Measurements from ENCODE around the gene ANTKMT. TPM values are rescaled to one million over a fixed set of nuclear protein-coding genes. Genes with fewer than 3 reads are reported as not detected.

The ANTKMT gene
- total RNA-seq, 1 experiment from 2014 or later: 29.8 TPM

- Histone ChIP-seq H3K27me3 (ENCODE audit: control insufficient read depth, insufficient read depth, low read length) (no peaks in the 10 kb centered on the region), H3K36me3 (replicated peaks; ENCODE audit: control insufficient read depth, insufficient read depth, low read length) (peaks cover 11% of the 10 kb centered on the region), H3K4me3 (ENCODE audit: insufficient read depth, low read depth, low read length) (peak overlapping the region; percentile 65)
- DNase-seq: peak; percentile 91
Observed at GRCh38 chr16:678858-679813, 41.8 kb upstream of the ANTKMT start.

- DNase-seq: peak; percentile 99
- Histone ChIP-seq H3K27me3 (ENCODE audit: control insufficient read depth, insufficient read depth, low read length) (no peaks in the 10 kb centered on the region), H3K4me3 (ENCODE audit: insufficient read depth, low read depth, low read length) (peak within 1 kb of the TSS; percentile 90), H3K36me3 (replicated peaks; ENCODE audit: control insufficient read depth, insufficient read depth, low read length) (peaks cover 11% of the 10 kb centered on the region)
Observed at GRCh38 chr16:679814-680624, 40.9 kb upstream of the ANTKMT start, which contains the start of gene STUB1. STUB1 (plus strand) TSS chr16:680410; CDS start chr16:680526, 116 bp downstream.

- Histone ChIP-seq H3K4me3 (ENCODE audit: insufficient read depth, low read depth, low read length) (peak overlapping the region; percentile 90), H3K27me3 (ENCODE audit: control insufficient read depth, insufficient read depth, low read length) (no peaks in the 10 kb centered on the region), H3K36me3 (replicated peaks; ENCODE audit: control insufficient read depth, insufficient read depth, low read length) (peaks cover 11% of the 10 kb centered on the region)
- DNase-seq: peak; percentile 73
Observed at GRCh38 chr16:680625-680945, 40.4 kb upstream of the ANTKMT start.

GRCh38 chr16:680967-681745 is 39.8 kb upstream of the ANTKMT start:
- peak; percentile 73 for DNase-seq
- H3K36me3 ChIP-seq (replicated peaks; ENCODE audit: control insufficient read depth, insufficient read depth, low read length): peaks cover 11% of the 10 kb centered on the region
- peak overlapping the region; percentile 90 for H3K4me3 ChIP-seq (ENCODE audit: insufficient read depth, low read depth, low read length)
- H3K27me3 ChIP-seq (ENCODE audit: control insufficient read depth, insufficient read depth, low read length): no peaks in the 10 kb centered on the region

- Histone ChIP-seq H3K4me3 (ENCODE audit: insufficient read depth, low read depth, low read length) (no peak overlapping the region), H3K36me3 (replicated peaks; ENCODE audit: control insufficient read depth, insufficient read depth, low read length) (peaks cover 11% of the 10 kb centered on the region), H3K27me3 (ENCODE audit: control insufficient read depth, insufficient read depth, low read length) (no peaks in the 10 kb centered on the region)
- DNase-seq: no peak
Observed at GRCh38 chr16:681746-682427, 39.1 kb upstream of the ANTKMT start.

- DNase-seq: peak; percentile 57
- H3K27me3 ChIP-seq (ENCODE audit: control insufficient read depth, insufficient read depth, low read length): no peaks in the 10 kb centered on the region
- peak overlapping the region; percentile 87 for H3K4me3 ChIP-seq (ENCODE audit: insufficient read depth, low read depth, low read length)
- H3K36me3 ChIP-seq (replicated peaks; ENCODE audit: control insufficient read depth, insufficient read depth, low read length): peaks cover 11% of the 10 kb centered on the region
Observed at GRCh38 chr16:682493-683395, 38.2 kb upstream of the ANTKMT start.

- no peaks in the 10 kb centered on the region for H3K27me3 ChIP-seq (ENCODE audit: control insufficient read depth, insufficient read depth, low read length)
- peak; percentile 77 for DNase-seq
- peaks cover 11% of the 10 kb centered on the region for H3K36me3 ChIP-seq (replicated peaks; ENCODE audit: control insufficient read depth, insufficient read depth, low read length)
- H3K4me3 ChIP-seq (ENCODE audit: insufficient read depth, low read depth, low read length): peak overlapping the region; percentile 87
Observed at GRCh38 chr16:683396-684070, 37.4 kb upstream of the ANTKMT start.

GRCh38 chr16:684071-684794 is 36.7 kb upstream of the ANTKMT start, which contains the start of gene JMJD8:
JMJD8 (minus strand) TSS chr16:684334; CDS start chr16:684319, 15 bp downstream.
- peak; percentile 99 for DNase-seq
- no peaks in the 10 kb centered on the region for H3K27me3 ChIP-seq (ENCODE audit: control insufficient read depth, insufficient read depth, low read length)
- peak within 1 kb of the TSS; percentile 87 for H3K4me3 ChIP-seq (ENCODE audit: insufficient read depth, low read depth, low read length)
- H3K36me3 ChIP-seq (replicated peaks; ENCODE audit: control insufficient read depth, insufficient read depth, low read length): peaks cover 11% of the 10 kb centered on the region

GRCh38 chr16:684961-685696 is 35.8 kb upstream of the ANTKMT start:
- Histone ChIP-seq H3K36me3 (replicated peaks; ENCODE audit: control insufficient read depth, insufficient read depth, low read length) (peaks cover 11% of the 10 kb centered on the region), H3K27me3 (ENCODE audit: control insufficient read depth, insufficient read depth, low read length) (no peaks in the 10 kb centered on the region), H3K4me3 (ENCODE audit: insufficient read depth, low read depth, low read length) (no peak overlapping the region)
- no peak for DNase-seq

GRCh38 chr16:685967-686366 is 35.0 kb upstream of the ANTKMT start:
- no peak overlapping the region for H3K4me3 ChIP-seq (ENCODE audit: insufficient read depth, low read depth, low read length)
- peak; percentile 84 for DNase-seq

GRCh38 chr16:686459-687260 is 34.3 kb upstream of the ANTKMT start:
- no peak overlapping the region for H3K4me3 ChIP-seq (ENCODE audit: insufficient read depth, low read depth, low read length)
- H3K36me3 ChIP-seq (replicated peaks; ENCODE audit: control insufficient read depth, insufficient read depth, low read length): peaks cover 9% of the 10 kb centered on the region
- peaks cover 5% of the 10 kb centered on the region for H3K27me3 ChIP-seq (ENCODE audit: control insufficient read depth, insufficient read depth, low read length)
- DNase-seq: no peak

More at GRCh38 chr16:685967-686366, 35.0 kb upstream of the ANTKMT start:
- Histone ChIP-seq H3K36me3 (replicated peaks; ENCODE audit: control insufficient read depth, insufficient read depth, low read length) (peaks cover 11% of the 10 kb centered on the region), H3K27me3 (ENCODE audit: control insufficient read depth, insufficient read depth, low read length) (peaks cover 2% of the 10 kb centered on the region)
